ENCODE results near the gene CAD. TPM values are rescaled to one million over a fixed set of nuclear protein-coding genes. Genes with fewer than 3 reads are reported as not detected.

The CAD gene
- total and polyA plus RNA-seq, 2 of the 4 experiments (the other 2 are of a cell fraction): 12.9 to 38.7 TPM

DNA sequence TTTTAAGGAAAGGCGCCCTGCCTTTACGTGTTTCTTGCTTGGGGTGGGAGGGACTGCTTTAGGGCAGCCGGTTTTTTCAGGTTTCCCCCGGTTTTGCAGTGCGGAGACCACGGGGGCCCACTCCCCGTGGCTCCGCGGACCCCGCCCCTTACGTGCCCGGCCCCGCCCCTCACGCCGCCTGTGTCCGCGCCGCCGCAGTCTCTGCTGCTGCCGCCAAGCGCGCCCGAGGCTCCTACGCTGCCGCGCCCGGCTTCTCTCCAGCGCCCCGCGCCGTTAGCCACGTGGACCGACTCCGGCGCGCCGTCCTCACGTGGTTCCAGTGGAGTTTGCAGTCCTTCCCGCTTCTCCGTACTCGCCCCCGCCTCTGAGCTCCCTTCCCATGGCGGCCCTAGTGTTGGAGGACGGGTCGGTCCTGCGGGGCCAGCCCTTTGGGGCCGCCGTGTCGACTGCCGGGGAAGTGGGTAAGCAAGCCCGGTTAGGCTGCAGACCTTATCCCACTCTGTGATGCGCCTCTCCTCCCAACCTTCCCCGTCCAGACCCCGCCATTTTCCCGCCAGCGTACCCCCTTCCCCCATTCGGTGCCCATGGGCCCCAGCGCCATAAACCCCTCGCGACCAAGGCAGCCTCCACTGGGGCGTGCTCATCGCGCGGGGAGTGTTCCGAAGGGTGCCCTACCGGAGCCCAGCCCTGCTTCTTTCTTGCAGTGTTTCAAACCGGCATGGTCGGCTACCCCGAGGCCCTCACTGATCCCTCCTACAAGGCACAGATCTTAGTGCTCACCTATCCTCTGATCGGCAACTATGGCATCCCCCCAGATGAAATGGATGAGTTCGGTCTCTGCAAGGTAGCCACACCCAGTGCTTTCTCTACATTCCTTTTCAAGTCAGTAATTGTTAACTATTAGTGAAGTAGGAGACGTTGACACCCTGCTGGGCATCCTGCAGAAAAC, at the start of gene CAD (continued):
- TF ChIP-seq MAZ (IDR thresholded peaks at IDR 0.05; ENCODE audit: borderline replicate concordance, low read depth, low read length): peak; percentile 19; the same call in 1 of the 2 replicates

- intact Hi-C loops (cut with micrococcal nuclease): loop anchor here (1.0 kb wide), 1 partner anchor 21 kb away; no protein-coding TSS in a partner anchor
Measured at GRCh38 chr2:27170581-27171337, 46.4 kb upstream of the CAD start.

More at GRCh38 chr2:27170581-27171337, 46.4 kb upstream of the CAD start:
- Histone ChIP-seq H2BK20ac (ENCODE audit: low read depth, low read length) (no peak overlapping the region), H4K91ac (ENCODE audit: insufficient read depth, low read depth, low read length) (no peak overlapping the region), H2BK120ac (ENCODE audit: low read depth, low read length) (no peak overlapping the region), H3K14ac (replicated peaks; ENCODE audit: low read depth, low read length) (no peak overlapping the region), H3K27me3 (ENCODE audit: control insufficient read depth, insufficient read depth, low read length) (peaks cover 67% of the 10 kb centered on the region), H4K5ac (ENCODE audit: low read depth, low read length) (no peak overlapping the region), H3K23ac (ENCODE audit: low read depth, low read length) (no peak overlapping the region), H4K8ac (ENCODE audit: low read depth in 2 of 2, low read length in 2 of 2) (no peak overlapping the region), H3K79me1 (ENCODE audit: low read depth in 1 of 2, low read length in 2 of 2) (no peaks in the 10 kb centered on the region), H4K20me1 (ENCODE audit: insufficient read depth, low read length) (no peaks in the 10 kb centered on the region), H2AFZ (replicated peaks; ENCODE audit: low read length, poor library complexity) (no peak overlapping the region), H3K9me1 (ENCODE audit: insufficient read depth, low read length) (no peaks in the 10 kb centered on the region), H3K4me2 (ENCODE audit: low read depth, low read length) (no peak overlapping the region), H3K27ac (ENCODE audit: insufficient read depth, low read length) (no peak overlapping the region), H2BK5ac (ENCODE audit: low read depth, low read length, poor library complexity, severe bottlenecking) (no peak overlapping the region), H3K56ac (ENCODE audit: extremely low read depth, insufficient read depth, low read length) (no peak overlapping the region), H2BK15ac (ENCODE audit: low read depth, low read length) (no peak overlapping the region), H3K18ac (ENCODE audit: low read depth, low read length) (no peak overlapping the region), H3K4me3 (ENCODE audit: insufficient read depth, low read depth, low read length) (no peak overlapping the region), H3K4me1 (ENCODE audit: control insufficient read depth, insufficient read depth, low read length) (no peaks in the 10 kb centered on the region), H3K4ac (ENCODE audit: low read depth, low read length) (no peak overlapping the region), H2AK5ac (ENCODE audit: low read depth, low read length) (no peak overlapping the region), H2AK9ac (replicated peaks; ENCODE audit: low read depth, low read length, poor library complexity) (no peak overlapping the region), H3K36me3 (ENCODE audit: control insufficient read depth, insufficient read depth, low read length) (no peaks in the 10 kb centered on the region), H3K9me3 (ENCODE audit: control insufficient read depth, insufficient read depth, low read length) (no peaks in the 10 kb centered on the region), H3K9ac (ENCODE audit: low read depth, low read length) (no peak overlapping the region)
- no TSS peak for BruUV-seq (replicated peaks)
- ATAC-seq (ENCODE audit: low read depth) (no peak), DNase-seq (no peak)
- no CpG with 5 or more reads among the region's 6 CpGs for WGBS, 2 experiments (ENCODE audit: extremely low coverage in 2 of 2, insufficient read length in 1 of 2)
- dilution Hi-C loops (cut with HindIII; ENCODE audit: low sequenced_read_pairs, unreplicated experiment): no loop called here
- CTCF ChIA-PET: interaction anchor here (0.6 to 1.6 kb wide), 4 partner anchors 10 to 135 kb away, joined by 3 to 7 read pairs (median 5); no protein-coding TSS in a partner anchor
- POLR2A ChIA-PET (ENCODE audit: unreplicated experiment): no interaction called here
- in situ Hi-C loops (cut with MboI; ENCODE audit: low sequenced_read_pairs): no loop called here
- TF ChIP-seq USF2 (IDR thresholded peaks at IDR 0.05; ENCODE audit: low read depth, low read length) (no peak), FOS (IDR thresholded peaks at IDR 0.05; ENCODE audit: low read depth, low read length) (no peak), RAD21 (IDR thresholded peaks at IDR 0.05; ENCODE audit: low read length) (no peak), MXI1 (IDR thresholded peaks at IDR 0.05; ENCODE audit: borderline replicate concordance, low read depth, low read length) (no peak), BHLHE40 (IDR thresholded peaks at IDR 0.05; ENCODE audit: low read depth, low read length) (no peak), RCOR1 (IDR thresholded peaks at IDR 0.05; ENCODE audit: insufficient replicate concordance, low read length) (no peak), CHD1 (IDR thresholded peaks at IDR 0.05; ENCODE audit: low read depth, low read length) (no peak), MAZ (IDR thresholded peaks at IDR 0.05; ENCODE audit: borderline replicate concordance, low read depth, low read length) (no peak), SMC3 (IDR thresholded peaks at IDR 0.05; ENCODE audit: low read depth, low read length) (no peak)
- TF ChIP-seq, protein P1, sequence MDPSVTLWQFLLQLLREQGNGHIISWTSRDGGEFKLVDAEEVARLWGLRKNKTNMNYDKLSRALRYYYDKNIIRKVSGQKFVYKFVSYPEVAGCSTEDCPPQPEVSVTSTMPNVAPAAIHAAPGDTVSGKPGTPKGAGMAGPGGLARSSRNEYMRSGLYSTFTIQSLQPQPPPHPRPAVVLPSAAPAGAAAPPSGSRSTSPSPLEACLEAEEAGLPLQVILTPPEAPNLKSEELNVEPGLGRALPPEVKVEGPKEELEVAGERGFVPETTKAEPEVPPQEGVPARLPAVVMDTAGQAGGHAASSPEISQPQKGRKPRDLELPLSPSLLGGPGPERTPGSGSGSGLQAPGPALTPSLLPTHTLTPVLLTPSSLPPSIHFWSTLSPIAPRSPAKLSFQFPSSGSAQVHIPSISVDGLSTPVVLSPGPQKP (IDR thresholded peaks at IDR 0.05; ENCODE audit: borderline replicate concordance, low read depth, low read length): no peak

Measured in IMR-90 (cell line).